ENCODE measurements around the gene PTGS1.

The PTGS1 gene

GRCh38 chr9:122393284-122393983 is 22.6 kb downstream of the PTGS1 start:
- H4K5ac ChIP-seq (ENCODE audit: low read length), result no peak overlapping the region
- H3K27ac ChIP-seq (ENCODE audit: low read depth, low read length), result no peak overlapping the region
- H3K9ac ChIP-seq (ENCODE audit: low read length), result no peak overlapping the region
- H2BK120ac ChIP-seq (ENCODE audit: low read depth, low read length), result no peak overlapping the region
- no peak overlapping the region for H3K18ac ChIP-seq (ENCODE audit: low read length)
- H3K4me1 ChIP-seq (ENCODE audit: control insufficient read depth, low read depth, low read length), result no peaks in the 10 kb centered on the region
- no peak overlapping the region for H2BK5ac ChIP-seq (ENCODE audit: low read length)
- no peak overlapping the region for H3K4me2 ChIP-seq (ENCODE audit: low read length)
- no peak for DNase-seq
- H3K79me2 ChIP-seq (ENCODE audit: control insufficient read depth, insufficient read depth, low read length), result no peaks in the 10 kb centered on the region
- H3K27me3 ChIP-seq (ENCODE audit: insufficient read depth, low read length, poor library complexity), result no peaks in the 10 kb centered on the region
- H2AK5ac ChIP-seq (ENCODE audit: low read length), result no peak overlapping the region
- no peak overlapping the region for H3K56ac ChIP-seq (ENCODE audit: low read length)
- no peaks in the 10 kb centered on the region for H3K36me3 ChIP-seq (ENCODE audit: control insufficient read depth, insufficient read depth, low read length)
- H2BK15ac ChIP-seq (replicated peaks; ENCODE audit: low read depth), result no peak overlapping the region
- H3K79me1 ChIP-seq (ENCODE audit: low read length), result no peaks in the 10 kb centered on the region
- no peak overlapping the region for H3K23ac ChIP-seq (ENCODE audit: low read length)
- H4K8ac ChIP-seq (ENCODE audit: low read depth, low read length), result no peak overlapping the region
- no CpG with 5 or more reads among the region's 8 CpGs for WGBS (ENCODE audit: extremely low coverage, insufficient coverage, low lambda C conversion rate)
- no peak overlapping the region for H3K4me3 ChIP-seq (ENCODE audit: low read length)
- no peak overlapping the region for H3K4ac ChIP-seq (ENCODE audit: low read depth, low read length)

GRCh38 chr9:122394265-122395125 is 23.7 kb downstream of the PTGS1 start:
- H3K27ac ChIP-seq (ENCODE audit: low read depth, low read length), result no peak overlapping the region

GRCh38 chr9:122396614-122397148 is 25.9 kb downstream of the PTGS1 start:
- Histone ChIP-seq H3K56ac (ENCODE audit: low read length) (no peak overlapping the region), H3K79me1 (ENCODE audit: low read length) (no peaks in the 10 kb centered on the region), H2BK120ac (ENCODE audit: low read depth, low read length) (no peak overlapping the region), H3K18ac (ENCODE audit: low read length) (no peak overlapping the region), H3K9ac (ENCODE audit: low read length) (no peak overlapping the region), H3K4me1 (ENCODE audit: control insufficient read depth, low read depth, low read length) (no peaks in the 10 kb centered on the region), H4K5ac (ENCODE audit: low read length) (no peak overlapping the region), H2BK5ac (ENCODE audit: low read length) (no peak overlapping the region), H3K36me3 (ENCODE audit: control insufficient read depth, insufficient read depth, low read length) (no peaks in the 10 kb centered on the region), H3K27me3 (ENCODE audit: insufficient read depth, low read length, poor library complexity) (no peaks in the 10 kb centered on the region), H3K4ac (ENCODE audit: low read depth, low read length) (no peak overlapping the region), H4K8ac (ENCODE audit: low read depth, low read length) (no peak overlapping the region), H3K4me3 (ENCODE audit: low read length) (no peak overlapping the region), H3K4me2 (ENCODE audit: low read length) (no peak overlapping the region), H3K27ac (ENCODE audit: low read depth, low read length) (no peak overlapping the region), H2AK5ac (ENCODE audit: low read length) (no peak overlapping the region), H2BK15ac (replicated peaks; ENCODE audit: low read depth) (no peak overlapping the region), H3K79me2 (ENCODE audit: control insufficient read depth, insufficient read depth, low read length) (no peaks in the 10 kb centered on the region), H3K23ac (ENCODE audit: low read length) (no peak overlapping the region)
- WGBS (ENCODE audit: extremely low coverage, insufficient coverage, low lambda C conversion rate), result no CpG with 5 or more reads among the region's 2 CpGs
- DNase-seq, result no peak

More at GRCh38 chr9:122394265-122395125, 23.7 kb downstream of the PTGS1 start:
- Histone ChIP-seq H3K4me1 (ENCODE audit: control insufficient read depth, low read depth, low read length) (no peaks in the 10 kb centered on the region), H3K36me3 (ENCODE audit: control insufficient read depth, insufficient read depth, low read length) (no peaks in the 10 kb centered on the region), H3K56ac (ENCODE audit: low read length) (no peak overlapping the region), H3K18ac (ENCODE audit: low read length) (no peak overlapping the region), H2AK5ac (ENCODE audit: low read length) (no peak overlapping the region), H2BK5ac (ENCODE audit: low read length) (no peak overlapping the region), H3K23ac (ENCODE audit: low read length) (no peak overlapping the region), H3K4ac (ENCODE audit: low read depth, low read length) (no peak overlapping the region), H3K79me1 (ENCODE audit: low read length) (no peaks in the 10 kb centered on the region), H3K4me3 (ENCODE audit: low read length) (no peak overlapping the region), H4K5ac (ENCODE audit: low read length) (no peak overlapping the region), H3K27me3 (ENCODE audit: insufficient read depth, low read length, poor library complexity) (no peaks in the 10 kb centered on the region), H3K4me2 (ENCODE audit: low read length) (no peak overlapping the region), H3K79me2 (ENCODE audit: control insufficient read depth, insufficient read depth, low read length) (no peaks in the 10 kb centered on the region), H3K9ac (ENCODE audit: low read length) (no peak overlapping the region), H2BK120ac (ENCODE audit: low read depth, low read length) (no peak overlapping the region), H2BK15ac (replicated peaks; ENCODE audit: low read depth) (no peak overlapping the region), H4K8ac (ENCODE audit: low read depth, low read length) (no peak overlapping the region)
- no peak for DNase-seq
- WGBS (ENCODE audit: extremely low coverage, insufficient coverage, low lambda C conversion rate), result no CpG with 5 or more reads among the region's 9 CpGs

GRCh38 chr9:122397749-122398148 is 26.9 kb downstream of the PTGS1 start:
- Histone ChIP-seq H3K79me2 (ENCODE audit: control insufficient read depth, insufficient read depth, low read length) (no peaks in the 10 kb centered on the region), H2AK5ac (ENCODE audit: low read length) (no peak overlapping the region), H4K8ac (ENCODE audit: low read depth, low read length) (no peak overlapping the region), H3K4ac (ENCODE audit: low read depth, low read length) (no peak overlapping the region), H3K79me1 (ENCODE audit: low read length) (no peaks in the 10 kb centered on the region), H3K18ac (ENCODE audit: low read length) (no peak overlapping the region), H2BK5ac (ENCODE audit: low read length) (no peak overlapping the region), H4K5ac (ENCODE audit: low read length) (no peak overlapping the region), H2BK120ac (ENCODE audit: low read depth, low read length) (no peak overlapping the region), H3K4me1 (ENCODE audit: control insufficient read depth, low read depth, low read length) (no peaks in the 10 kb centered on the region), H2BK15ac (replicated peaks; ENCODE audit: low read depth) (no peak overlapping the region), H3K56ac (ENCODE audit: low read length) (no peak overlapping the region), H3K9ac (ENCODE audit: low read length) (no peak overlapping the region), H3K4me3 (ENCODE audit: low read length) (no peak overlapping the region), H3K23ac (ENCODE audit: low read length) (no peak overlapping the region), H3K4me2 (ENCODE audit: low read length) (no peak overlapping the region), H3K27me3 (ENCODE audit: insufficient read depth, low read length, poor library complexity) (no peaks in the 10 kb centered on the region), H3K27ac (ENCODE audit: low read depth, low read length) (no peak overlapping the region), H3K36me3 (ENCODE audit: control insufficient read depth, insufficient read depth, low read length) (no peaks in the 10 kb centered on the region)
- WGBS (ENCODE audit: extremely low coverage, insufficient coverage, low lambda C conversion rate), result no CpG with 5 or more reads among the region's 2 CpGs
- DNase-seq, result no peak

- WGBS (ENCODE audit: extremely low coverage, insufficient coverage, low lambda C conversion rate), result no CpG with 5 or more reads among the region's 3 CpGs
- Histone ChIP-seq H3K23ac (ENCODE audit: low read length) (no peak overlapping the region), H3K4me1 (ENCODE audit: control insufficient read depth, low read depth, low read length) (no peaks in the 10 kb centered on the region), H3K27ac (ENCODE audit: low read depth, low read length) (no peak overlapping the region), H2AK5ac (ENCODE audit: low read length) (no peak overlapping the region), H4K5ac (ENCODE audit: low read length) (no peak overlapping the region), H2BK15ac (replicated peaks; ENCODE audit: low read depth) (no peak overlapping the region), H3K4ac (ENCODE audit: low read depth, low read length) (no peak overlapping the region), H4K8ac (ENCODE audit: low read depth, low read length) (no peak overlapping the region), H3K36me3 (ENCODE audit: control insufficient read depth, insufficient read depth, low read length) (no peaks in the 10 kb centered on the region), H3K18ac (ENCODE audit: low read length) (no peak overlapping the region), H2BK120ac (ENCODE audit: low read depth, low read length) (no peak overlapping the region), H3K27me3 (ENCODE audit: insufficient read depth, low read length, poor library complexity) (no peaks in the 10 kb centered on the region), H3K9ac (ENCODE audit: low read length) (no peak overlapping the region), H2BK5ac (ENCODE audit: low read length) (no peak overlapping the region), H3K4me3 (ENCODE audit: low read length) (no peak overlapping the region), H3K79me2 (ENCODE audit: control insufficient read depth, insufficient read depth, low read length) (no peaks in the 10 kb centered on the region), H3K79me1 (ENCODE audit: low read length) (no peaks in the 10 kb centered on the region), H3K56ac (ENCODE audit: low read length) (no peak overlapping the region), H3K4me2 (ENCODE audit: low read length) (no peak overlapping the region)
- DNase-seq, result no peak
Observed at GRCh38 chr9:122398371-122398924, 27.6 kb downstream of the PTGS1 start.
